Left lung (tissue), 10 donors: Measurements from ENCODE around the gene PPP1R11. TPM values are rescaled to one million over a fixed set of nuclear protein-coding genes. Genes with fewer than 3 reads are reported as not detected.

ENCODE experiments used
- ATAC-seq: fragments of 200-7000 bp; cut with Tn5 transposase; one replicate; pipeline ENCODE4 v1.9.1; 2020; ENCODE audit warnings: moderate library complexity
- DNase-seq, 4 donors: peaks; one replicate each; pipeline ENCODE4 v3.0.0-alpha.2; 2013 to 2020
- H3K27ac ChIP-seq, 2 donors: fragments of 200-600 bp; sonication (generic) in 1 of 2; one replicate each; pipeline versions ENCODE4 v1.5.0 to v1.8.0; 2020 to 2021
- H3K27me3 ChIP-seq, 2 donors: fragments of 200-600 bp; sonication (generic) in 1 of 2; one replicate each; pipeline versions ENCODE4 v1.5.0 to v1.8.0; 2020 to 2021
- H3K36me3 ChIP-seq, 2 donors: fragments of 200-600 bp; sonication (generic) in 1 of 2; one replicate each; pipeline versions ENCODE4 v1.5.0 to v1.8.0; 2020 to 2021
- H3K4me1 ChIP-seq, 2 donors: fragments of 200-600 bp; one replicate each; pipeline ENCODE4 v1.8.0; 2021
- H3K4me3 ChIP-seq, 2 donors: fragments of 200-600 bp; sonication (generic) in 1 of 2; one replicate each; pipeline versions ENCODE4 v1.5.0 to v1.8.0; 2020 to 2021; ENCODE audit warnings: mild to moderate bottlenecking in 1 of 2
- H3K9me3 ChIP-seq, 2 donors: fragments of 200-600 bp; sonication (generic) in 1 of 2; one replicate each; pipeline versions ENCODE4 v1.5.0 to v1.8.0; 2020 to 2021
- CTCF ChIP-seq, 2 donors: fragments of 200-600 bp; sonication (generic) in 1 of 2; IDR thresholded peaks; one replicate each; pipeline versions ENCODE4 v1.5.0 to v1.8.0; 2021; ENCODE audit warnings: antibody characterized with exemption in 2 of 2
- intact Hi-C, 2 donors: fragments of 100-400 bp; cut with DNase I; formaldehyde crosslinking; loops; one replicate each; pipeline versions ENCODE4 v1.11.2 to v1.14.2; 2022
- polyA plus RNA-seq, 6 donors: library from polyadenylated mRNA; unstranded; fragments of 120-200 nt; gene quantifications; one replicate each; pipeline ENCODE4 v1.2.1, GENCODE V29; 2013; ENCODE audit not compliant: insufficient read length in 6 of 6
- total RNA-seq, 2 donors: library from RNA; stranded (reverse); fragmentation: NEBNext Ultra II Directional; extraction: Animal tissue kit (Norgen Biotek cat#: 25700); gene quantifications; one replicate each; pipeline ENCODE4 v1.2.1, GENCODE V29; 2021
- donor health status: DM: no; HTN: yes; CAD: no.
- donor health status: DM: no; HTN: no; CAD: no.

Gene PPP1R11
- total and polyA plus RNA-seq, 8 donors = 52.0 to 60.0 (median 55.9) TPM

GRCh38 chr6:30097902-30098768 lies 31.1 kb downstream of the PPP1R11 start:
- DNase-seq (no peak), ATAC-seq (no peak)
- intact Hi-C loops = no loop called here
- no peak for TF ChIP-seq CTCF (IDR thresholded peaks at IDR 0.05)
- H3K9me3 ChIP-seq = no peaks in the 10 kb centered on the region
- H3K27ac ChIP-seq = no peak overlapping the region
- H3K4me3 ChIP-seq = no peak overlapping the region
- peaks cover 18 to 73% of the 10 kb centered on the region in 2 donors for H3K27me3 ChIP-seq
- H3K36me3 ChIP-seq = no peaks in the 10 kb centered on the region
- H3K4me1 ChIP-seq = peaks cover 21 to 29% of the 10 kb centered on the region in 2 donors

DNA sequence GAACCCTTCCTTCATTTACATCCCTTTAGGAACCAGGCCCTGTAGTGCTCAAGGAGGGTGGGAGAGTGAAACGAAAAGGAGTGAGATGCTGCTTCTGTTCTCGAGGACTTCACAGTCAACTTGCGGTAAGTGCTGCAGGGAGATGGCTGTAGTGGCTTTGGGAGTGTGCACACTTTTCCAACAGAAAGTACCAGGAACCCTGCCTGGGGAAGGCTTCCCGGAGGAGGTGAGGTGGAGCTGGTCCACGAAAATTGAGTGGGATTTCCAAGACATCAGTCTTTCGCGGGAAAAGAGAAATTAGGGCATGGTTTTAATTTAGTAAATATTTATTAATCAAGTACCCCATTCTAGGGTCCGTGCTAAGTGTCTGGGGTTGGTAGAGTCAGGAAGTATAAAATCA lies 33.2 kb downstream of the PPP1R11 start:
- peak overlapping the region in 1 of 2 donors; percentile 44 for H3K4me3 ChIP-seq
- H3K27me3 ChIP-seq = peaks cover 18 to 75% of the 10 kb centered on the region in 2 donors
- H3K36me3 ChIP-seq = no peaks in the 10 kb centered on the region
- H3K27ac ChIP-seq = peak overlapping the region in 1 of 2 donors; percentile 43
- peaks cover 21 to 36% of the 10 kb centered on the region in 2 donors for H3K4me1 ChIP-seq
- TF ChIP-seq CTCF (IDR thresholded peaks at IDR 0.05) = no peak
- intact Hi-C loops = no loop called here
- DNase-seq = no peak
- ATAC-seq = no peak
- no peaks in the 10 kb centered on the region for H3K9me3 ChIP-seq

DNA sequence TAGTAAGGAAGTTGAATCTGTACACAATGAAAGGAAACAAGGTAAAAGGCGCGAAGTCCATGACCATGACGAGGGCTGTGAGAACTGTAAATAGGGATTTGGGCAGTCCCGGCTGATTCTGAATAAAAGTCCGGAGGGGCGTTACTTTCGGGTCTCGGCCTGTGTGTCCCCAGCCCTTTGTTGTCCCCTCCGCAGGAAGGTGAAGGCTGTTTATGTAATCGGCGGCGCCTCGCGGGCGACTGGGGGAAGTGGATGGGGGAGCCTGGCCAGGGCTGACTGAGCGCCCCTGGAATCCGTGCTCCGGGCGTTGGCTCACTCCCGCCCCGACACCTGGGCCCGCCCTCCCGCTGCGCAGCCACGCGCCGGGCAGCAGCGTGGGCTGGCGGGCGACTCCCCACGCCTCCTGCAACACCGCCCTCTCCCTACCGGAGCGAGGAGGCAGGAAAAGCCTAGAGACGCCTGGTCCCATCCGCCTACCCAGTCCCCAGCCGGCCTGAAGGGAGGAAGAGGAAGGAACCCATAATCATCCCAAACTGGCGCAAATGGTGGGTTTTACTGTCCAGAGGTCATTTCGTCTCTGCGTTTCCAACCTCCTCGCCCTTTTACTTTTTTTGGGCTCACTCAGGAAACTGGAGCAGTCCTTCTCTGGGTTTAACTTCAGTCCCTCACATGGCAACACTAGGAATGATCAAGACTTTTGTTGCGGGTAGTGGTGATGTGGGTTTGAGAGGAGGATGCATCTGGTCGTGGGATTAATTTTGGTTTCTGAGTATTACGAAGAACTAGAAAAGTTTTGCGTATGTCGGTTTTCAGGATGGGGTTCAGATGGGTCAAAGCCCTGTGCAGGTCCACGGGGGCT lies 33.8 kb downstream of the PPP1R11 start:
- Histone ChIP-seq H3K4me3 (peak overlapping the region; percentile 26 to 44), H3K27me3 (peaks cover 18 to 71% of the 10 kb centered on the region in 2 donors), H3K4me1 (peaks cover 21 to 36% of the 10 kb centered on the region in 2 donors), H3K9me3 (no peaks in the 10 kb centered on the region), H3K36me3 (no peaks in the 10 kb centered on the region), H3K27ac (peak overlapping the region in 1 of 2 donors; percentile 43)
- peak in 2 of 4 donors; percentile 64 to 89 for DNase-seq
- intact Hi-C loops = no loop called here
- peak; percentile 68 for ATAC-seq
- TF ChIP-seq CTCF (IDR thresholded peaks at IDR 0.05) = no peak

DNA sequence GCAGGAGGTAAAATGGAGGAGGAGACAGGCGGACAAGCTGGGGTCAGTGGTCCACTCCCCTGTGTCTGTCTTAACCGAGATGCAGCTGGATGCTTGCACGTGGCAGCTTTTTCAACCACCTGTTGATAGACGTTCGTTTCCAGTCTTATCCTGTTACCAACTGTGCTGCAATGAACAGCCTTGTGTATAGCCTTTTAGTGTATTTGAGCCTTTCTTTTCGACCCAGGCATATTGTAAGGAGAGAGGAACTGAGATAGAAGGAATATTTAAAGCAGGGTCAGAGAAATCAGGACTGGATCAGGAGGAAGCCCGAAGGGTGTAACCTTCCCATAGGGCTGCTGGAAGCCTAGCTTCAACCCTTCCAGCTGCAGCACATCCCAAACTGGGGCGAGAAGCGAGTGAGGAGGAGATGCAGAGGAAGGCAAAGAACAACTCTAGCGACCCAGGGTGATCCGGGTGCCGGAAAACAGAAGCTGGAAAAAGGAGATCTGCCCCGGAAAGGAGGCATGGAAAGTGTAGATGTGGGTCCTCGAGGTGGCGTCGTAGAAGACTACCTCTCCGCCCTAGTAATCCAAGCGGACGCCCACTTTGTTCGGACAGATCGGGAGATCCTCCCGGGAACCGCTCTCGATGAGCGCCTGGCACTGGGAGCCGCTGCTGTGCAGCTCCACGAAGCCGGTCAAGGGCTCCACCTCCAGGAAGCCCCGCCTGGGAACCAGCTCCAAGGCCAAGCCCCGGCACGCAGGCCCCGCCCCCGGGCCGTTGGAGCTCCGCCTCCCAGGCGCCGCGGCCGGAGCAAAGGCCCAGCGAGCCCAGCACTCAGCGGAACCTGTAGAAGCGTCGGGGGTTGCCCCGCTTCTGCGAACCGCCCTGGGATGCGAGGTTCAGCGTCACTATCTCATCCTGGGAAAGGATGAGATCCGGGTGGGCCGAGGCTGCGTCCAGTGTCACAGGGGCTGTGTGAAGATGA lies 34.7 kb downstream of the PPP1R11 start:
- TF ChIP-seq CTCF (IDR thresholded peaks at IDR 0.05) = peak in 1 of 2 donors; percentile 9
- peak overlapping the region; percentile 26 to 44 for H3K4me3 ChIP-seq
- intact Hi-C loops = no loop called here
- no peaks in the 10 kb centered on the region for H3K36me3 ChIP-seq
- peaks cover 21 to 36% of the 10 kb centered on the region in 2 donors for H3K4me1 ChIP-seq
- ATAC-seq (peak; percentile 92), DNase-seq (peak; percentile 59 to 99 (median 90))
- H3K27me3 ChIP-seq = peaks cover 18 to 71% of the 10 kb centered on the region in 2 donors
- H3K9me3 ChIP-seq = no peaks in the 10 kb centered on the region
- H3K27ac ChIP-seq = peak overlapping the region; percentile 43 to 60
